Forelimb muscle (tissue), 1 donor: Measurements from ENCODE around the gene C1orf159. TPM values are rescaled to one million over a fixed set of nuclear protein-coding genes. Genes with fewer than 3 reads are reported as not detected.

Source experiments
- DNase-seq: peaks from one replicate; pipeline ENCODE4 v3.0.0-alpha.2; 2013; ENCODE audit warnings: low read depth
- polyA plus RNA-seq: library from polyadenylated mRNA; unstranded; fragments of 120-200 nt; gene quantifications from one replicate; pipeline ENCODE4 v1.2.1, GENCODE V29; 2013; ENCODE audit not compliant: insufficient read length

C1orf159 gene
- polyA plus RNA-seq, 1 donor: 6.4 TPM

- DNase-seq: no peak
These were observed 62.2 kb downstream of the C1orf159 start for GRCh38 chr1:1053682-1054081.

- DNase-seq: no peak
These were observed 62.9 kb downstream of the C1orf159 start for GRCh38 chr1:1053022-1053421.

- DNase-seq: no peak
These were observed 63.7 kb downstream of the C1orf159 start for GRCh38 chr1:1052003-1052840.

GRCh38 chr1:1051127-1051810 lies 64.6 kb downstream of the C1orf159 start:
- no peak for DNase-seq

GRCh38 chr1:1050577-1051052 lies 65.3 kb downstream of the C1orf159 start:
- DNase-seq: no peak

- no peak for DNase-seq
These were observed 66.3 kb downstream of the C1orf159 start for GRCh38 chr1:1049318-1050165.

GRCh38 chr1:1048765-1049164 lies 67.1 kb downstream of the C1orf159 start:
- no peak for DNase-seq

- no peak for DNase-seq
These were observed 67.9 kb downstream of the C1orf159 start for GRCh38 chr1:1047963-1048362.

- DNase-seq: no peak
These were observed 68.5 kb downstream of the C1orf159 start for GRCh38 chr1:1047407-1047806.

GRCh38 chr1:1046767-1047166 lies 69.1 kb downstream of the C1orf159 start:
- no peak for DNase-seq

GRCh38 chr1:1046243-1046642 lies 69.6 kb downstream of the C1orf159 start:
- no peak for DNase-seq

- DNase-seq: no peak
These were observed 70.8 kb downstream of the C1orf159 start for GRCh38 chr1:1045129-1045528.

GRCh38 chr1:1044455-1045078 lies 71.3 kb downstream of the C1orf159 start:
- DNase-seq: no peak

GRCh38 chr1:1043921-1044320 lies 72.0 kb downstream of the C1orf159 start:
- no peak for DNase-seq

GRCh38 chr1:1043411-1043810 lies 72.5 kb downstream of the C1orf159 start:
- no peak for DNase-seq

- DNase-seq: no peak
These were observed 73.1 kb downstream of the C1orf159 start for GRCh38 chr1:1042835-1043234.

- no peak for DNase-seq
These were observed 74.0 kb downstream of the C1orf159 start for GRCh38 chr1:1041873-1042272.

- no peak for DNase-seq
These were observed 74.8 kb downstream of the C1orf159 start for GRCh38 chr1:1041092-1041523.

GRCh38 chr1:1040004-1040991 lies 75.6 kb downstream of the C1orf159 start:
- no peak for DNase-seq
